IMR-90 (cell line): Measurements from ENCODE around the gene ANKUB1. TPM values are rescaled to one million over a fixed set of nuclear protein-coding genes. Genes with fewer than 3 reads are reported as not detected.

Source experiments
- ATAC-seq: fragments of 200-7000 bp; cut with Tn5 transposase; 2 replicates; pipeline ENCODE4 v1.9.1; 2020; ENCODE audit warnings: low read depth, mild to moderate bottlenecking, moderate library complexity
- BruUV-seq: library from RNA; stranded (reverse); fragments of 400-500 nt; replicated peaks from 2 replicates; lab custom pipeline; 2021; lab: Mats Ljungman, UMichigan
- CTCF ChIA-PET: fragments of 300-600 bp; formaldehyde crosslinking; extraction: SDS; loops from one replicate; lab custom pipeline; 2021; ENCODE audit warnings: antibody characterized with exemption; lab: Yijun Ruan, JAX
- POLR2A ChIA-PET: fragments of 300-600 bp; sonication (Branson Sonifier 250); formaldehyde crosslinking; loops from one replicate; lab custom pipeline; 2022; ENCODE audit warnings: antibody characterized with exemption; ENCODE audit not compliant: unreplicated experiment; lab: Charles Lee
- DNase-seq: peaks from one replicate; pipeline ENCODE4 v3.0.0; 2013
- H2AFZ ChIP-seq: replicated peaks from 2 replicates; pipeline ENCODE3; 2013; ENCODE audit warnings: low read length, mild to moderate bottlenecking; ENCODE audit not compliant: poor library complexity
- H2AK5ac ChIP-seq: 2 replicates; pipeline ENCODE4 v1.6.1; 2013; ENCODE audit warnings: low read depth, low read length, inconsistent platforms
- H2AK9ac ChIP-seq: replicated peaks from 2 replicates; pipeline ENCODE3; 2013; ENCODE audit warnings: mild to moderate bottlenecking, low read depth, low read length, moderate library complexity; ENCODE audit not compliant: poor library complexity
- H2BK120ac ChIP-seq: 2 replicates; pipeline ENCODE4 v1.6.1; 2013; ENCODE audit warnings: low read depth, low read length, inconsistent platforms
- H2BK15ac ChIP-seq: 3 replicates; pipeline ENCODE4 v1.6.1; 2013; ENCODE audit warnings: low read depth, low read length, inconsistent platforms
- H2BK20ac ChIP-seq: 2 replicates; pipeline ENCODE4 v1.6.1; 2013; ENCODE audit warnings: low read depth, mild to moderate bottlenecking, inconsistent platforms, low read length, moderate library complexity
- H2BK5ac ChIP-seq: 2 replicates; pipeline ENCODE4 v1.6.1; 2013; ENCODE audit warnings: mild to moderate bottlenecking, low read depth, low read length, inconsistent platforms; ENCODE audit not compliant: poor library complexity, severe bottlenecking
- H3K14ac ChIP-seq: replicated peaks from 2 replicates; pipeline ENCODE4 v1.6.1; 2013; ENCODE audit warnings: low read depth, low read length, inconsistent platforms
- H3K18ac ChIP-seq: 2 replicates; pipeline ENCODE4 v1.6.1; 2013; ENCODE audit warnings: low read depth, low read length, control low read depth
- H3K23ac ChIP-seq: 2 replicates; pipeline ENCODE4 v1.6.1; 2013; ENCODE audit warnings: low read depth, low read length, inconsistent platforms
- H3K27ac ChIP-seq: 2 replicates; pipeline ENCODE4 v1.5.1; 2013; ENCODE audit warnings: mild to moderate bottlenecking, control low read depth, low read length; ENCODE audit not compliant: insufficient read depth
- H3K27me3 ChIP-seq: 2 replicates; pipeline ENCODE4 v1.6.1; 2013; ENCODE audit warnings: low read length; ENCODE audit not compliant: control insufficient read depth, insufficient read depth
- H3K36me3 ChIP-seq: 2 replicates; pipeline ENCODE4 v1.6.1; 2013; ENCODE audit warnings: low read length, mixed read lengths; ENCODE audit not compliant: control insufficient read depth, insufficient read depth
- H3K4ac ChIP-seq: 2 replicates; pipeline ENCODE4 v1.6.1; 2013; ENCODE audit warnings: low read depth, low read length, inconsistent platforms
- H3K4me1 ChIP-seq: 2 replicates; pipeline ENCODE4 v1.6.1; 2013; ENCODE audit warnings: low read length, mixed read lengths; ENCODE audit not compliant: control insufficient read depth, insufficient read depth
- H3K4me2 ChIP-seq: 2 replicates; pipeline ENCODE4 v1.6.1; 2013; ENCODE audit warnings: low read depth, mild to moderate bottlenecking, control low read depth, low read length, moderate library complexity
- H3K4me3 ChIP-seq: 2 replicates; pipeline ENCODE4 v1.5.1; 2013; ENCODE audit warnings: low read depth, mild to moderate bottlenecking, control low read depth, low read length, moderate library complexity; ENCODE audit not compliant: insufficient read depth
- H3K56ac ChIP-seq: 2 replicates; pipeline ENCODE4 v1.6.1; 2013; ENCODE audit warnings: low read length, inconsistent platforms; ENCODE audit not compliant: insufficient read depth; ENCODE audit errors: extremely low read depth
- H3K79me1 ChIP-seq, 2 experiments: 2 replicates each; pipeline ENCODE4 v1.6.1; 2013; ENCODE audit warnings: low read length in 2 of 2, inconsistent platforms in 1 of 2, low read depth in 1 of 2
- H3K9ac ChIP-seq: 2 replicates; pipeline ENCODE4 v1.6.1; 2013; ENCODE audit warnings: low read depth, low read length, control low read depth
- H3K9me1 ChIP-seq: 2 replicates; pipeline ENCODE4 v1.6.1; 2013; ENCODE audit warnings: low read length, inconsistent platforms; ENCODE audit not compliant: insufficient read depth
- H3K9me3 ChIP-seq: 2 replicates; pipeline ENCODE4 v1.6.1; 2013; ENCODE audit warnings: low read length; ENCODE audit not compliant: control insufficient read depth, insufficient read depth
- H4K20me1 ChIP-seq: 2 replicates; pipeline ENCODE4 v1.6.1; 2013; ENCODE audit warnings: low read length, inconsistent platforms; ENCODE audit not compliant: insufficient read depth
- H4K5ac ChIP-seq: 2 replicates; pipeline ENCODE4 v1.6.1; 2013; ENCODE audit warnings: mild to moderate bottlenecking, low read depth, low read length, control low read depth
- H4K8ac ChIP-seq, 2 experiments: 2 replicates each; pipeline ENCODE4 v1.6.1; 2013; ENCODE audit warnings: low read depth in 2 of 2, low read length in 2 of 2, control low read depth in 1 of 2, inconsistent platforms in 1 of 2
- H4K91ac ChIP-seq: 2 replicates; pipeline ENCODE4 v1.6.1; 2013; ENCODE audit warnings: low read depth, low read length, inconsistent platforms; ENCODE audit not compliant: insufficient read depth
- CEBPB ChIP-seq: IDR thresholded peaks from 2 replicates; pipeline ENCODE4 v1.6.1; 2012; ENCODE audit warnings: low read depth, low read length, improper control_type of control experiment
- CHD1 ChIP-seq: IDR thresholded peaks from 2 replicates; pipeline ENCODE4 v1.6.1; 2012; ENCODE audit warnings: low read depth, low read length, improper control_type of control experiment
- ELK1 ChIP-seq: fragments of 150-350 bp; IDR thresholded peaks from 2 replicates; pipeline ENCODE4 v1.6.1; 2016; ENCODE audit warnings: low read depth, mild to moderate bottlenecking, low read length, moderate library complexity, borderline replicate concordance
- FOS ChIP-seq: fragments of 150-350 bp; IDR thresholded peaks from 2 replicates; pipeline ENCODE4 v1.6.1; 2016; ENCODE audit warnings: low read depth, low read length
- NFE2L2 ChIP-seq: fragments of 150-350 bp; IDR thresholded peaks from 2 replicates; pipeline ENCODE4 v1.6.1; 2016; ENCODE audit warnings: low read depth, mild to moderate bottlenecking, low read length
- RCOR1 ChIP-seq: IDR thresholded peaks from 2 replicates; pipeline ENCODE4 v1.6.1; 2012; ENCODE audit warnings: mild to moderate bottlenecking, low read length, improper control_type of control experiment; ENCODE audit not compliant: insufficient replicate concordance
- SMC3 ChIP-seq: fragments of 150-350 bp; IDR thresholded peaks from 2 replicates; pipeline ENCODE4 v1.6.1; 2016; ENCODE audit warnings: low read depth, mild to moderate bottlenecking, antibody characterized with exemption, low read length, moderate library complexity
- WGBS, 2 experiments: methylation state at CpG; one replicate each; pipeline versions ENCODE4 v1.1.5 to v1.1.7; 2013; ENCODE audit warnings: missing lambda C conversion rate in 2 of 2; ENCODE audit not compliant: insufficient read length in 1 of 2; ENCODE audit errors: extremely low coverage in 2 of 2; 5-methylcytosine and 5-hydroxymethylcytosine counted together
- dilution Hi-C: fragments of 300-500 bp; cut with HindIII; formaldehyde crosslinking; loops from one replicate; pipeline ENCODE4 v1.14.3; 2018; ENCODE audit warnings: low sequenced_read_pairs; ENCODE audit not compliant: unreplicated experiment
- in situ Hi-C: fragments of 300-500 bp; cut with MboI; formaldehyde crosslinking; loops from 3 replicates; pipeline ENCODE4 v1.14.3; 2019; ENCODE audit warnings: low sequenced_read_pairs, inconsistent platforms, mixed read lengths
- intact Hi-C: fragments of 100-400 bp; cut with micrococcal nuclease; formaldehyde crosslinking; loops from 2 replicates; pipeline ENCODE4 v1.10.0; 2022
- polyA plus RNA-seq, 3 experiments: library from polyadenylated mRNA; depleted of rRNA; stranded (reverse); fragments of >200 nt; gene quantifications; 2 replicates each; pipeline ENCODE4 v1.2.3, GENCODE V29; 2012; ENCODE audit warnings: low replicate concordance in 1 of 3
- total RNA-seq: library from RNA; depleted of rRNA; stranded (reverse); fragments of >200 nt; gene quantifications from 2 replicates; pipeline ENCODE4 v1.2.3, GENCODE V29; 2012

The ANKUB1 gene
- total and polyA plus RNA-seq, 2 of the 4 experiments (the other 2 are of a cell fraction): not detected

- no peak overlapping the region for H3K4me3 ChIP-seq
- WGBS, 2 experiments: no CpG with 5 or more reads among the region's 2 CpGs
- H3K9me3 ChIP-seq: no peaks in the 10 kb centered on the region
- H2AFZ ChIP-seq: peak overlapping the region; percentile 81
- H3K23ac ChIP-seq: no peak overlapping the region
- POLR2A ChIA-PET: no interaction called here
- peaks cover 3% of the 10 kb centered on the region; the same call in 1 of the 2 replicates for H3K4me1 ChIP-seq
- peak overlapping the region; percentile 76 for H2BK20ac ChIP-seq
- H3K9ac ChIP-seq: no peak overlapping the region
- H3K36me3 ChIP-seq: no peaks in the 10 kb centered on the region
- H4K20me1 ChIP-seq: no peaks in the 10 kb centered on the region
- dilution Hi-C loops (no loop called here), intact Hi-C loops (no loop called here), in situ Hi-C loops (no loop called here)
- CTCF ChIA-PET: no interaction called here
- H3K4me2 ChIP-seq: no peak overlapping the region
- BruUV-seq: no TSS peak
- no peak overlapping the region; the same call in 2 of the 3 replicates for H2BK15ac ChIP-seq
- no peak overlapping the region for H2BK5ac ChIP-seq
- no peak overlapping the region for H3K27ac ChIP-seq
- H4K91ac ChIP-seq: no peak overlapping the region
- H3K9me1 ChIP-seq: no peaks in the 10 kb centered on the region
- ATAC-seq (no peak), DNase-seq (peak; percentile 44)
- peak overlapping the region; percentile 77 for H2BK120ac ChIP-seq
- H3K14ac ChIP-seq: peak overlapping the region; percentile 75; the same call in 1 of the 2 replicates
- H3K18ac ChIP-seq: no peak overlapping the region
- H3K79me1 ChIP-seq: no peaks in the 10 kb centered on the region
- no peak overlapping the region for H3K56ac ChIP-seq
- H4K8ac ChIP-seq: peak overlapping the region in 1 of 2 experiments; percentile 67; a peak in 1 of 4 replicates
- H3K4ac ChIP-seq: peak overlapping the region; percentile 56
- H4K5ac ChIP-seq: no peak overlapping the region
- H2AK5ac ChIP-seq: peak overlapping the region; percentile 51; the same call in 1 of the 2 replicates
- no peaks in the 10 kb centered on the region for H3K27me3 ChIP-seq
- H2AK9ac ChIP-seq: no peak overlapping the region
- TF ChIP-seq RCOR1 (no peak), CHD1 (no peak), ELK1 (no peak), NFE2L2 (no peak), CEBPB (no peak), FOS (no peak), SMC3 (no peak)
Measured at GRCh38 chr3:149790268-149790667, 2.1 kb downstream of the ANKUB1 start.
